Upper lobe of left lung (tissue), 4 donors: ENCODE measurements around the gene BACE2.

Experiments used
- EP300 ChIP-seq, 4 donors: sonication (generic); formaldehyde crosslinking; IDR thresholded peaks; one replicate each; pipeline ENCODE4 v1.5.1; 2017; ENCODE audit warnings: antibody characterized with exemption in 4 of 4, control low read depth in 2 of 4
- POLR2AphosphoS5 ChIP-seq, 2 donors: sonication (generic); formaldehyde crosslinking; IDR thresholded peaks; one replicate each; pipeline ENCODE4 v1.5.1; 2017; ENCODE audit warnings: antibody characterized with exemption in 2 of 2
- TF ChIP-seq, protein P1 (sequence below), 6 experiments: fragments of 450-650 bp in 4 of 6; fragments of 200-600 bp in 2 of 6; sonication (generic) in 2 of 6; IDR thresholded peaks; one replicate each; pipeline ENCODE4 v1.5.1; 2016 to 2019; ENCODE audit warnings: antibody characterized with exemption in 6 of 6

DNA sequence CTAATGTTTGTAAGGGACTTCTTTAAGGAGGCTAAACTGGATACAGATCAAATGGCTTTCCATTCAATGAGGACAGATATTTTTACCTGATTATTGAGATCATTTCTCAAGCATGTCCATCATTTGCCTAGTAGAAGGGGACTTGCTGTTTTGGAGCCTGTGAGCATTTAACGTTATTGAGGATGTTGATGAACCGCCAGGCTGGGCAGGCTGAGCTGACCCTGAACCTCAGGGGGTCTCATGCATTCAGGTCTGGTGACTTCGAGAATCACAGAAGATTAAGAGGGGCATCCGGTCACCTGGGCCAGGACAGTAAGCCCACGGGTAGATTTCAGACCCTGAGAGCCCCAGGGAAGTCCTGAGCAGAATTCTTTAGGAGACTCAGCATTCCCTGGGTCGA lies 63.1 kb downstream of the BACE2 start:
- TF ChIP-seq, protein P1, sequence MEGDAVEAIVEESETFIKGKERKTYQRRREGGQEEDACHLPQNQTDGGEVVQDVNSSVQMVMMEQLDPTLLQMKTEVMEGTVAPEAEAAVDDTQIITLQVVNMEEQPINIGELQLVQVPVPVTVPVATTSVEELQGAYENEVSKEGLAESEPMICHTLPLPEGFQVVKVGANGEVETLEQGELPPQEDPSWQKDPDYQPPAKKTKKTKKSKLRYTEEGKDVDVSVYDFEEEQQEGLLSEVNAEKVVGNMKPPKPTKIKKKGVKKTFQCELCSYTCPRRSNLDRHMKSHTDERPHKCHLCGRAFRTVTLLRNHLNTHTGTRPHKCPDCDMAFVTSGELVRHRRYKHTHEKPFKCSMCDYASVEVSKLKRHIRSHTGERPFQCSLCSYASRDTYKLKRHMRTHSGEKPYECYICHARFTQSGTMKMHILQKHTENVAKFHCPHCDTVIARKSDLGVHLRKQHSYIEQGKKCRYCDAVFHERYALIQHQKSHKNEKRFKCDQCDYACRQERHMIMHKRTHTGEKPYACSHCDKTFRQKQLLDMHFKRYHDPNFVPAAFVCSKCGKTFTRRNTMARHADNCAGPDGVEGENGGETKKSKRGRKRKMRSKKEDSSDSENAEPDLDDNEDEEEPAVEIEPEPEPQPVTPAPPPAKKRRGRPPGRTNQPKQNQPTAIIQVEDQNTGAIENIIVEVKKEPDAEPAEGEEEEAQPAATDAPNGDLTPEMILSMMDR (IDR thresholded peaks at IDR 0.05): no peak
- TF ChIP-seq POLR2AphosphoS5 (IDR thresholded peaks at IDR 0.05): no peak
- TF ChIP-seq EP300 (IDR thresholded peaks at IDR 0.05): no peak
